Bone marrow (tissue), 2 donors: Measurements from ENCODE around the gene C5orf34.
"Not testable (repeated sequence)": the region's sequence is repeated elsewhere in the genome, so short reads cannot be mapped to it uniquely, and the experiment has no call there.

Experiments
- DNase-seq, 2 donors: peaks; one replicate each; lab custom pipeline; 2025; lab: John Stamatoyannopoulos, UW

Gene C5orf34

DNA sequence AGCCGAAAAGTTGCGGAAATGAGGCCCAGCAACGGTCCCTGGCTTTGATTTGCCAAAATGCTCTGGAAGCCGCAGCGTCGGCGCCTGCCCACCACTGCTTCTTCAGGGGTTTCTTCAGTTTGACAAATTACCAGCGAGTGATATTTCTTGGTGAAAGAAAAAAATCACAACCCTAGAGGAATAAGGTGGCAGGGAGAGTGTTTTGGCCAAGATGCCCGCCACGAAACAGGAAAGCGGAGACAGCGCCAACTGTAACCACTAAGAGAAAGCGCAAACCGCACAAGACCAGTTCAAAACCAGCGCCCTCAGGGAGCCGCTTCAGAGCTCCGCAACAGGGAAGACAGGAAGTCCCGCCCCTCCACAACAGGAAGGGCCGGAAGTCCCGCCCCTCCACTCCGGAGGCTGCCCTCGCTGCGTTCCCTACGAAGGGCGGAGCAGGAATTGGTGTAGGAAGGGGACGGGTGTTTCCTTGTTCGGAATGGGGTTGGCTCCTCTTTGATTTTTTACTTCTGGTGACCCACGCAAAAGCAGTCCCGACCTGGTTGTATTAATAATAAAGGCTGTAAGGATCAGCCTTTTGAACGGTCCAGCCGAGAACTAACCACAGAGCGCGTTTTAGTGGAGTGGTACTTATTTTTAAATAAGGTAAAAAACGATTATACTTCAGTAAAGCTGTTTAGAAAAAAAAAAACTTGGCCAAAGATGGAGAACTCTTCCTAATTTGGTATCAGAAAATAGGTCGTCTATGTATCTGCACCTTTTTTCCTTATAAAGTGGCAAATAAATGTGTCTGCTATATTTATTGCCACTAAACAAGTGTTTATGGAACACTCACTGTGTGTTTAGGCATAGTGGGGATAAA is at the start of gene C5orf34:
TSS of gene C5orf34 (minus strand) at position 333 of the 862 bp plus-strand sequence. CDS start 5,809 bp downstream, outside the sequence.
- DNase-seq, result peak; percentile 84 to 91

GRCh38 chr5:43564289-43564850 is 49.4 kb upstream of the C5orf34 start:
- no peak for DNase-seq

GRCh38 chr5:43563321-43563720 is 48.4 kb upstream of the C5orf34 start:
- DNase-seq, result no peak

DNA sequence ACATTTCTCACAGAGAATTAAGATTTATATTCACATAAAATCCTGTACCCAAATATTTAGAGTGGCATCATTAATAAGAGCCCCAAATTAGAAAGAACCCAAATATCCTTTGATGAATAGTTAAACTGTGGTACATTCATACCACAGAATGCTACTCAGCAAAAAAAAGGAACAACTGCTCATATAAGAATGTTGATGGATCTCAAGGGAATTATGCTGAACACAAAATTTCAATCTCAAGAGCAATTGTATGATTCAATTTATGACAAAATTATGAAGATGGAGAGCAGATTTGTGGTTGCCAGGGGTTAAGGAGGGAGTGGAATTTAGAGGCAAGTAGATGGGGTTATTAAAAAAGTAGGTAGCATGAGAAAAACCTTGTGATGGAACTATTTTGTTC is 46.4 kb upstream of the C5orf34 start:
- DNase-seq, result no peak

DNA sequence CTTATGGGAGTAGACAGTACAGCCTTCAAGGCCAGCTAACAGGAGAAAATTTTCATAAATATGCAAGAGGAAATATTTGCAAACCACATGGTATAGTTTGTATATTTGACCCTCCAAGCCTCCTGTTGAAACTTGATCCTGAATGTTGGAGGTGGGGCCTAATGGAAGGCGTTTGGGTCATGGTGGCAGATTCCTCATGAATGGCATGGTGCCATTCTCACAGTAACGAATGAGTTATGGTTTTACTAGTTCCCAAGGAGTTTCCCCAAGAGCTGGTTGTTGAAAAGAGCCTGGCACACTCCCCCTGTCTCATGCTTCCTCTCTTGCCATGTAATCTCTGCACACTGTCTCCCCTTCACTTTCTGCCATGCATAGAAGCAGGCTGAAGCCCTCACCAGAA is 45.2 kb upstream of the C5orf34 start:
- no peak for DNase-seq

- peak; percentile 59 to 87 for DNase-seq
Observed at GRCh38 chr5:43556857-43557542, 42.1 kb upstream of the C5orf34 start, which contains the start of gene PAIP1. PAIP1 (minus strand) TSS chr5:43557077; CDS start chr5:43556846, 231 bp downstream.

GRCh38 chr5:43556607-43556856 is 41.6 kb upstream of the C5orf34 start:
- not testable (repeated sequence) for DNase-seq

DNA sequence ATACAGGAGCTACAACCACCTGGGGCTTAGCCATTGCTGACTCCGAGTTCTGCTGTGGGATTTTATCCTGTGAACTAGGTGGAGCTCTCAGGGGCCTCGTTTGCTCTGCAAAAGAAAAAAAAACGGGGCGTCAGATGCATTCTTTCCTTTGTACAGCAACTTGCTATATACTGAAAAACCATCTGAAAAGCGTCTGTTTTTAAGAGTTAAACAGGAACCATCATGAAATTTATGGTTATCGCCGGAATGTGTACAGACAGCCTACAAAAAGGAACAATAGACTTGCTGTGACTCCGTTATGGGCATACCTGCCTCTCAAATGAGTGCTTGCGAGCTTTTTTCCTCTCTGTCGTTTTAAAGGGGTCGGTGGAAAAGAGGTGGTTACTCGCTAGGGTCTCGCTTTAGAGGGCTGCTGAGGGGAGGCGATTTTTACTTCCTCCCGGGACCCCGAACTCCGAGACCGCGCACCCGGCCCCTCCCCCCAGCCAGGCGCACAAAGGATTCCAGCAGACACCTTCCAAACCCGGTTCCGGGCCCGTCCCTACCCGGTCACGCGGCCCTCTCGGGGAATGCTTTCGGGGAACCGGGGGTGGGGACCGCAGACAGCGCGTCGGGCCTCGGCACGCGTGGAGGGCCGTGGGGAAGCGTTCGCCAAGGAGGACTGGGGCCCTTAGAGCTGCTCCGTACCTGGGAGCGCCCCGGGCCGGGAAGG is 41.1 kb upstream of the C5orf34 start:
- peak in 1 of 2 donors; percentile 55 for DNase-seq

GRCh38 chr5:43554497-43554896 is 39.5 kb upstream of the C5orf34 start:
- no peak for DNase-seq

GRCh38 chr5:43553381-43553780 is 38.4 kb upstream of the C5orf34 start:
- DNase-seq, result no peak

DNA sequence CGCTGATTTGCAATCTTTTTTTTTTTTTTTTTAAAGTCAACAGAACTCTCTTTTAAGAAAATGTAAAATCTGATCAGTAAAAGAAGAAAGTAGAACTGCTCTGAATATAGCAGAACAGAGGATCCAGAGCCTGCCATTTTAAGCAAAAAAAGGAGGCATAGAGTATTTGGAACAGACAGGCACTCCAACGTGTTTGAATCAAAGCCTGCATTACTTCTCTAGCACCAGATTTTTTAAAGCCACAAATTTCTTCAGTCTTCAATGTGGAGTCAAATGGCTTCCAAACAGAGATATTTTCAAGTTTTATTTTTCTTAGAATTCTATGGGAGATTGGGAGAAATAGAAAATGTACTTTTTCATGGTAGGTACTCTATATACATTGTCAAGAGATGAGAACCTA is 36.8 kb upstream of the C5orf34 start:
- DNase-seq, result no peak

- DNase-seq, result not testable (repeated sequence)
Observed at GRCh38 chr5:43549272-43549671, 34.3 kb upstream of the C5orf34 start.

- DNase-seq, result no peak
Observed at GRCh38 chr5:43548358-43548757, 33.4 kb upstream of the C5orf34 start.

- DNase-seq, result no peak
Observed at GRCh38 chr5:43547532-43547931, 32.6 kb upstream of the C5orf34 start.

GRCh38 chr5:43543434-43543833 is 28.5 kb upstream of the C5orf34 start:
- DNase-seq, result no peak

GRCh38 chr5:43540746-43541145 is 25.8 kb upstream of the C5orf34 start:
- DNase-seq, result no peak

DNA sequence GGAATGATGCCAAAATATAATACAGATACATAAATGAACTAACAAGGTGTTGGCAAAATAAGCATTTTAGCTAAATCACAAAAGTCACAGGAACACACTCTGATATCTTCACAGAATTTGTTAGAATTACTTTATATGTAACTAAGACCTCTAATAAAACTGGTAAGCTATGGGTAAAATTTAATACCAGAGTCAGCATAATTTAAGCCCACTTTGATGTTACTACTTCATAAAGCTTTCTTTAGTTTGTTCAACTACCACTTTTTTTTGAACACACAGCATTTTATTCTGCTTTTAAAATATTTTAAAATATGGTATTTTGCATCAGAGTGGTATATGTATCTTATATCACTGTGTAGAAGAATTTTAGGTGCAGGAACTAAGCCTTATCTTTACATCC is 22.0 kb upstream of the C5orf34 start:
- DNase-seq, result no peak

GRCh38 chr5:43533646-43534045 is 18.7 kb upstream of the C5orf34 start:
- DNase-seq, result no peak

- DNase-seq, result no peak
Observed at GRCh38 chr5:43530648-43531047, 15.7 kb upstream of the C5orf34 start.

DNA sequence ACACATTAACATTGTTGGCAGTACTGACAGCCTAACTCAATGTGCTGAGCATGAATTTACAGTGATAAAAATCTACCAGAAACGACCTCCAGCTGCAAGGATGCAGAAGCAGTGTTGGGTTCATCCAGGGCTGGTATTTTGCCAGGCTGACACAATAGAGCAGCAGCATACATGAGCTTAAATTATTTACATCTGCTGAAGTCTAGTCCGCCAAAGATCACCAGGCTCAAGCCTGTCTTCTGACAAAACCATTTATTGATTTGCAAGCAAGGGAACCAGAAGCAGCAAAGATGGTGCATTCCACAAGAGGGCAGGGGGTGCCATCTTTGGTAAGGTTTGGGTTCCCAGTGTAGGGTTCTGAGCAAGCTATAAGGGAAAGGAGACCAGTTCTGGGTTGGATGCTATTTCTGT is 8.7 kb upstream of the C5orf34 start:
- DNase-seq, result no peak

DNA sequence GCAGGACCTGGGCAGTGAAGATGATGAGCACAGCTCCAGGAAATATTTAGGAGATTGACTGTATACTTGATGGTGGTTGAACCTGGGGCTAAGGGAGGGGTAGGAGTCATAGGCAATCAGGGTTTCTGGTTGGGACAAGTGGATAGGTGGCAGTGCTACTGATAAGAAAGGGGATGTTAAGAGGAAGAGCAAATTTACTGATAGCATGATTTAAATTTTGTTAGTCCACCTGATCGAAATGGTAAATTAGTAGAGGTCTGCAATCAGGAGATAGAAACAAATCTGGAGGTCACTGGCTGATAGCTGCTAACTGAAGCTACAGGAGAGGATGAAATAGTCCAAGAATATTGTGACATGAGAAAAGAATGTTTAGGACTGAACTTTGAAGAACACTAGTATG is 5.7 kb upstream of the C5orf34 start:
- no peak for DNase-seq

GRCh38 chr5:43515678-43516048 is 715 bp upstream of the C5orf34 start:
- no peak for DNase-seq

- no peak for DNase-seq
Observed at GRCh38 chr5:43514471-43514815, 505 bp downstream of the C5orf34 start.
